Stimulated activated CD4-positive, alpha-beta T cell treated with anti-CD3 and anti-CD28 coated beads, Interleukin-12 subunit alpha, Interleukin-12 subunit beta, amount 100 ng/mL, for 24 hours (primary cell): ENCODE data around the gene DZIP3.
"Not testable (repeated sequence)": the region's sequence is repeated elsewhere in the genome, so short reads cannot be mapped to it uniquely, and the experiment has no call there.

Experiments used
- DNase-seq, 2 experiments: peaks; one replicate each; pipeline ENCODE4 v3.0.0-alpha.2; 2020; ENCODE audit warnings: low read depth in 2 of 2

DZIP3 gene

DNA sequence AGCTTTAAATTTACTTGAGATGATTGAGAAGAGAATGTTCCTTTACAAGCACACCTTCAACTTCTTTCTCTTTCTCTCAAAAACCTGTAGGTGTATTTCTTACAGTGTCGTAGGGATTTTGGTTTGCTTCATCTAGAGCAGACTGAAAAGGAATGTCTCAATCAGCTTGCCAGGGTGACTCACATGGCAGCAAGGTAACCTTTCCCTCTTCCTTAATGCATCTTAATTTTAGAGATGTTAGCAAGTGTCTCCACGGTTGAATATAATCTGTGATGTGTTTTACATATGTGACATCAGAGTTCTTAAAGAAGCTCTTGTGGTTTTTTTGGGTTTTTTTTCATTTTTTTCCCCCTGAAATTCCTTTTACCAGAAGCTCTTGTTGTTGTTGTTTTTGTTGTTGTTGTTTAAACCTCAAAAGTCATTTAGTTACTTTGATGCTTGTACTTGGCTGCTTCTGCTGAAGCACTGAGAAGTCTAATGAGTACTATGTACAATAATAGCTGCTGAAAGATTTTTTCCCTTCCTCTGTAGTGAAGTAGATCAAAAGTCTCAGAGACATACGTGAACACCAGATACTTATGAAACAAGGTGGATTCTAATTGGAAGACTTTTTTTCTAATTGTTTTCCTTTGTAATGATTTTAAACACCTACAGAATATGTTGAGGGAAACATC is 84.6 kb downstream of the DZIP3 start:
- no peak for DNase-seq

DNA sequence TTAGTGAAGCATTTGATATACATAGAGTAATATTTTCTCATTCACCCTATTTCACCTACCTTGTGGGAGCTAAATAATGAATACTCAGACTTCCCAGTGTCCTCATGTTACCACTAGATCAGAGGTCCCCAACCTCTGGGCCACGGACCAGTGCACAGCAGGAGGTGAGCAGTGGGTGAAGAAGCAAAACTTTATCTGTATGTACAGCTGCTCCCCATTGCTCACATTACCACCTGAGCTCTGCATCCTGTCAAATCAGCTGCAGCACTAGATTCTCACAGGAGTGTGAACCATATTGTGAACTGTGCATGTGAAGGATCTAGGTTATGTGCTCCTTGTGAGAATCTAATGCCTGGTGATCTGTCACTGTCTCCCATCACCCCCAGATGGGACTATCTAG is 88.3 kb downstream of the DZIP3 start:
- DNase-seq = no peak

- not testable (repeated sequence) for DNase-seq
Observed at GRCh38 chr3:108692286-108692685, 102.8 kb downstream of the DZIP3 start.

GRCh38 chr3:108698461-108698860 is 108.9 kb downstream of the DZIP3 start:
- no peak for DNase-seq

DNA sequence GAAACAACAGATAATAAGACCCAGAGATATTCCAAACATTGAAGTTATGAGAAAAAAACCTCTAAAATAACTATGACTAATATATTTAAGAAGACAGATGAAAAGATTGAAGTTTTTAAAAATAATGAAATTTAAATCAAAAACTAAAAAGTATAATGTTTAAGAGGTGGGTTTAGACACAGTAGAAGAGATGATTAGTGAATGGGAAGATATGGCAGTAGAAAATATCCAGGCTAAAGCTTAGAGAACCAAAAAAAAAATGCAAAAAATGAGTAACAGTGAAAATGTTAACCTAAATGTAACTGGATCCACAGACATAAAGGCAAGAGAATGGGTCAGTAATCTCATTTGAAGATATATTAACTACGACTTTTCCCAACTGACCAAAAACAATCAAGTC is 115.5 kb downstream of the DZIP3 start:
- no peak for DNase-seq

GRCh38 chr3:108713009-108713516 is 123.5 kb downstream of the DZIP3 start:
- DNase-seq = no peak

DNA sequence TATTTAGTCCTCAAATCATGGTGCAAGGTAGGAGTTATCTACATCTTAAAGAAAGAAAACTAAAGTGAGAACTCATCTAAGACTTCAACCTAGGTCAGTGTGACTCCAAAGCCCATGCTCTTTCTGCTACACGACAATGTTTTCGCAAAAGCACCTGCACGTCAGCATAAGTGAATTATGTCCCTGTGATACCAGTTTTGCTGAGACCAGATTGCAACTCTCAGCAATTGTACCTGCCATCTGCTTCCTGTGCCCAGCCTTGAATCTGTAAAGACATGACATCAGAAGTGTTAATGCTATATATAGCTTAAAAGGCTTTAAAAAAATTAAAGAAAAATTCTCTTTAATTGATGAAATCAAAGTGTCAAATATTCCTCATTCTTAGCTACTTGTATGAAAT is 124.3 kb downstream of the DZIP3 start:
- DNase-seq = no peak

GRCh38 chr3:108718454-108718853 is 128.9 kb downstream of the DZIP3 start:
- no peak for DNase-seq

DNA sequence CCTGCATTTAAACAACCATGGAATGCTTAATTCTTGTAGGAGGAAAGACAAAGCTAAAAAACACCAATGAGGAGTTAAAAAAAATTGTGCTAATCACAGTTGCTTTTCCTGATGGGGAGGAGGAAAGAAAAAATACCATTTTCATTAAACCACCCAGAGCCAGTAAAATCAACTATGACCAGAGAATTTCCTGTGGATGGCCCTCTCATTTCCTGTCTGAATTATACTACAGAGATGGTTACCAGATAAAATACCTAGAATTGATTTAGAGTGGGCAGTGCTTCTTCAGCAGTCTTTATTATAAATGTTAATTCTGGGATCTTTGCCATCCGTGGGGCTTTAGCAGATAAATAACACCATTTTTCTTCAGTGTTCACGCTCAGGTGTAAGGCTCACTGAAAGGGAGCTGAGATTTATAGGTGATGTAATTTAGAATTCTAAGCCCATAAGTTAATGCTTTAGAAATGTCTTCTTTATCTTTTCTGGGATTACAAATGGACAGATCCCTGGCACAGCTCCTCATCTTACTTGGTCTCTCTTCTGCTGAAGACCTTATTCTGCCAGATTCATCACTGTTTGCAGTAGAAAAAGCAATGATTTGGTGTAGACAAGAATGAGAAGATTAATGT is 129.8 kb downstream of the DZIP3 start:
- no peak for DNase-seq

GRCh38 chr3:108722724-108723123 is 133.2 kb downstream of the DZIP3 start:
- DNase-seq = no peak

- no peak for DNase-seq
Observed at GRCh38 chr3:108724101-108724500, 134.6 kb downstream of the DZIP3 start.

GRCh38 chr3:108728105-108728504 is 138.6 kb downstream of the DZIP3 start:
- DNase-seq = no peak

- no peak for DNase-seq
Observed at GRCh38 chr3:108728934-108729333, 139.4 kb downstream of the DZIP3 start.

- no peak for DNase-seq
Observed at GRCh38 chr3:108736821-108737220, 147.3 kb downstream of the DZIP3 start.

DNA sequence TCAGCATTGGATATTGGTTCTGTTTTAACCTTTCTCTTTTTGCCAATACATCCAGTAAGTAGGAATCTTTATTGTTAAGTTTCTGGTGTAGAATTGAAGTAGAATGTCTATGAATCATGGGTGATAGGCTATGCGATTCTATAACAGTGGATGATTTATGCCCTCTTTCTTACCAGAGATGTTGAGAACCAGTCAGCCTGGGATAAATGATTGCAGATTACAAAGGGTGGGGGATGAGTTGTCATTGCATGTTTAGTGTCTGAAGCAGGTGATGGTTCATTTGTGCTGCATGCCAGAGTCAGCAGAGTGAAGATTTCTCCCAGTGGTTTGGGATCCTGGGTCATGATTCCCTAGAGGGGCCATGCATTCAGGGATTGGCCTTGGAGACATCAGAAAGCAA is 153.4 kb downstream of the DZIP3 start:
- DNase-seq = no peak
